ENCODE data around the gene LRRC19.

DNA sequence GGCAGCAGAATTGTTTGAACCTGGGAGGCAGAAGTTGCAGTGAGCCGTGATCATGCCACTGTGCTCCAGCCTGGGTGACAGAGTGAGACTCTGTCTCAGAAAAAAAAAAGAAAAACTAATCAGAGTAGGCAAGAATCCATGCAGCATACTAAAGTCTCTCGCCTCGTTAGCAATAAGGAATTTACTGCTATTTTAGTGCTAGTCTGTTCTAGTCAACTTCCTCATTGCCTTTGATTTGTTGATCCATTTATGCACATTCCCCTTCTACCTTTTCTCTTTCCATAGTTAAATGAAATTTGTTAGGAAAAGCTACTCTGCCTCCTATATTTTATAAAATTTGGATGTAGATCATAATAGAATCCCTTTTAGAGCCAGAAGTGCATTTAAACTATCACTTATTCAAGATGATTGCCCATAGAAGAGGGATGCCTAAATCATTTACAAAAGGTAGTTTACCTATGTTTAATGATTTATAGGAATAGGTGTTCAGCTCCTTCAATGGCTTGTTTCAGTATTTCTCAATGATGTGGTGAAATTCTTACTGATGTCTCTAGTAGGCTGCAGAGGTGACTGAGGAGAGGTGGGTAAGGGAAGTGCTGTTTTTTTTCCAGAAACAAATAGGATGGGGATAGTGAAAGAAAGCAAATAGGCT lies 1.9 kb downstream of the LRRC19 start:
- TF ChIP-seq, protein P1, sequence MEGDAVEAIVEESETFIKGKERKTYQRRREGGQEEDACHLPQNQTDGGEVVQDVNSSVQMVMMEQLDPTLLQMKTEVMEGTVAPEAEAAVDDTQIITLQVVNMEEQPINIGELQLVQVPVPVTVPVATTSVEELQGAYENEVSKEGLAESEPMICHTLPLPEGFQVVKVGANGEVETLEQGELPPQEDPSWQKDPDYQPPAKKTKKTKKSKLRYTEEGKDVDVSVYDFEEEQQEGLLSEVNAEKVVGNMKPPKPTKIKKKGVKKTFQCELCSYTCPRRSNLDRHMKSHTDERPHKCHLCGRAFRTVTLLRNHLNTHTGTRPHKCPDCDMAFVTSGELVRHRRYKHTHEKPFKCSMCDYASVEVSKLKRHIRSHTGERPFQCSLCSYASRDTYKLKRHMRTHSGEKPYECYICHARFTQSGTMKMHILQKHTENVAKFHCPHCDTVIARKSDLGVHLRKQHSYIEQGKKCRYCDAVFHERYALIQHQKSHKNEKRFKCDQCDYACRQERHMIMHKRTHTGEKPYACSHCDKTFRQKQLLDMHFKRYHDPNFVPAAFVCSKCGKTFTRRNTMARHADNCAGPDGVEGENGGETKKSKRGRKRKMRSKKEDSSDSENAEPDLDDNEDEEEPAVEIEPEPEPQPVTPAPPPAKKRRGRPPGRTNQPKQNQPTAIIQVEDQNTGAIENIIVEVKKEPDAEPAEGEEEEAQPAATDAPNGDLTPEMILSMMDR (IDR thresholded peaks at IDR 0.05), result no peak
- TF ChIP-seq POLR2A (IDR thresholded peaks at IDR 0.05), result no peak
